ENCODE data around the gene MAN1A1. TPM values are rescaled to one million over a fixed set of nuclear protein-coding genes. Genes with fewer than 3 reads are reported as not detected.
"Not testable (repeated sequence)": the region's sequence is repeated elsewhere in the genome, so short reads cannot be mapped to it uniquely, and the experiment has no call there.

MAN1A1 gene
- total and polyA plus RNA-seq, 2 of the 8 experiments (the other 6 are each of a cell fraction or from before 2014, with no cell fraction given): 1.8 to 5.4 TPM

- H3K27me3 ChIP-seq (replicated peaks in 1 of 4; ENCODE audit: control insufficient read depth in 3 of 4, extremely low read depth in 1 of 4, insufficient read depth in 3 of 4, low read length in 3 of 4); H3K9me3 ChIP-seq (ENCODE audit: insufficient read depth in 2 of 2, low read depth in 1 of 2, low read length in 1 of 2); H2BK15ac ChIP-seq (ENCODE audit: low read length); H3K9ac ChIP-seq (replicated peaks in 1 of 4; ENCODE audit: extremely low read depth in 1 of 4, low read depth in 3 of 4, low read length in 3 of 4); H4K8ac ChIP-seq (ENCODE audit: extremely low read depth, insufficient read depth, low read length); H2BK120ac ChIP-seq (replicated peaks; ENCODE audit: low read depth, low read length); H3K27ac ChIP-seq (ENCODE audit: low read depth, low read length); H2AK5ac ChIP-seq (ENCODE audit: low read depth, low read length); FAIRE-seq; H4K20me1 ChIP-seq (replicated peaks in 1 of 2; ENCODE audit: control insufficient read depth in 1 of 2, insufficient read depth in 2 of 2, low read length in 2 of 2); H3K14ac ChIP-seq (ENCODE audit: insufficient read length); H4K91ac ChIP-seq (replicated peaks; ENCODE audit: insufficient read length, low read length); H2BK12ac ChIP-seq (ENCODE audit: low read depth, low read length); H2BK5ac ChIP-seq (ENCODE audit: low read depth, low read length); H3K4me1 ChIP-seq (replicated peaks in 1 of 4; ENCODE audit: control insufficient read depth in 3 of 4, insufficient read depth in 4 of 4, low read length in 3 of 4); H3K79me2 ChIP-seq (ENCODE audit: control insufficient read depth in 1 of 2, insufficient read depth in 2 of 2, low read length in 2 of 2); H3K23ac ChIP-seq (ENCODE audit: insufficient read length); POLR2A ChIA-PET (ENCODE audit: partially characterized antibody); H3K4ac ChIP-seq (replicated peaks; ENCODE audit: insufficient read length, low read depth, low read length); CTCF ChIA-PET (ENCODE audit: partially characterized antibody); H4K5ac ChIP-seq (ENCODE audit: insufficient read length, low read depth, low read length); H3K4me3 ChIP-seq (ENCODE audit: extremely low read depth in 1 of 4, insufficient read depth in 2 of 4, low read depth in 3 of 4, low read length in 4 of 4); DNase-seq (ENCODE audit: low read depth in 1 of 2, low spot score in 2 of 2); H2BK20ac ChIP-seq (ENCODE audit: low read length); H2AFZ ChIP-seq (ENCODE audit: low read length); H3K23me2 ChIP-seq (ENCODE audit: low read depth, low read length); H3K18ac ChIP-seq (ENCODE audit: extremely low read depth, low read length); H3K79me1 ChIP-seq (ENCODE audit: low read depth, low read length); H3K56ac ChIP-seq (replicated peaks; ENCODE audit: insufficient read length, low read depth, low read length); H3K36me3 ChIP-seq (ENCODE audit: control insufficient read depth in 2 of 4, insufficient read depth in 4 of 4, low read length in 3 of 4); H3K4me2 ChIP-seq (ENCODE audit: insufficient read depth in 1 of 2, low read depth in 2 of 2, low read length in 2 of 2): not testable (repeated sequence)
- WGBS, 2 experiments (ENCODE audit: extremely low coverage in 1 of 2, insufficient coverage in 1 of 2, insufficient read length in 1 of 2, insufficient replicate concordance in 2 of 2, low coverage in 1 of 2, low lambda C conversion rate in 2 of 2, missing lambda C conversion rate in 1 of 2): 91% methylated on average over 3 of the region's 3 CpGs; no CpG with 5 or more reads in 1 of the 2 experiments
These were observed 58.5 kb downstream of the MAN1A1 start for GRCh38 chr6:119291060-119291459.
